Thymus (tissue), 14 donors: ENCODE results near the gene GIT2. TPM values are rescaled to one million over a fixed set of nuclear protein-coding genes. Genes with fewer than 3 reads are reported as not detected.
A peak's percentile ranks its signal among the peaks of the same experiment; 100 is the strongest.

ENCODE experiments used
- DNase-seq, 9 donors: peaks; one replicate each; pipeline ENCODE4 v3.0.0-alpha.2; 2013; ENCODE audit warnings: low spot score in 9 of 9, low read depth in 6 of 9, missing footprints in 1 of 9
- H3K27ac ChIP-seq, 2 donors: one replicate each; pipeline ENCODE4 v1.5.1; 2013; ENCODE audit warnings: control low read depth in 1 of 2, low read depth in 1 of 2, low read length in 1 of 2, mild to moderate bottlenecking in 1 of 2, moderate library complexity in 1 of 2
- H3K27me3 ChIP-seq, 2 donors: one replicate each; pipeline ENCODE4 v1.5.1; 2013; ENCODE audit warnings: low read length in 1 of 2; ENCODE audit not compliant: control insufficient read depth in 2 of 2, insufficient read depth in 1 of 2
- H3K36me3 ChIP-seq, 2 donors: one replicate each; pipeline ENCODE4 v1.5.1; 2013; ENCODE audit warnings: low read length in 1 of 2, mild to moderate bottlenecking in 1 of 2, moderate library complexity in 1 of 2; ENCODE audit not compliant: control insufficient read depth in 2 of 2, insufficient read depth in 2 of 2
- H3K4me1 ChIP-seq, 2 donors: one replicate each; pipeline ENCODE4 v1.5.1; 2013; ENCODE audit warnings: low read length in 2 of 2; ENCODE audit not compliant: control insufficient read depth in 2 of 2, insufficient read depth in 2 of 2
- H3K4me3 ChIP-seq, 2 donors: one replicate each; pipeline ENCODE4 v1.5.1; 2013; ENCODE audit warnings: low read length in 2 of 2, control low read depth in 1 of 2, mild to moderate bottlenecking in 1 of 2
- H3K9me3 ChIP-seq, 2 donors: one replicate each; pipeline ENCODE4 v1.5.1; 2013; ENCODE audit warnings: low read length in 1 of 2, mild to moderate bottlenecking in 1 of 2; ENCODE audit not compliant: control insufficient read depth in 2 of 2, insufficient read depth in 1 of 2
- WGBS: extraction: QIAGEN DNeasy Blood & Tissue Kit; methylation state at CpG from one replicate; pipeline ENCODE4 v1.1.7; 2013; 5-methylcytosine and 5-hydroxymethylcytosine counted together
- long read RNA-seq, 10 donors: transcript quantifications; one replicate each; lab custom pipeline, GENCODE V29; 2026
- polyA plus RNA-seq: library from polyadenylated mRNA; stranded (reverse); fragments of 200-250 nt; gene quantifications from one replicate; pipeline ENCODE4 v1.2.3, GENCODE V29; 2013
- total RNA-seq: library from RNA; stranded (reverse); fragments of 120-200 nt; gene quantifications from one replicate; pipeline ENCODE4 v1.2.4, GENCODE V29; 2013
- donor health status: healthy.

GIT2 gene, protein sequence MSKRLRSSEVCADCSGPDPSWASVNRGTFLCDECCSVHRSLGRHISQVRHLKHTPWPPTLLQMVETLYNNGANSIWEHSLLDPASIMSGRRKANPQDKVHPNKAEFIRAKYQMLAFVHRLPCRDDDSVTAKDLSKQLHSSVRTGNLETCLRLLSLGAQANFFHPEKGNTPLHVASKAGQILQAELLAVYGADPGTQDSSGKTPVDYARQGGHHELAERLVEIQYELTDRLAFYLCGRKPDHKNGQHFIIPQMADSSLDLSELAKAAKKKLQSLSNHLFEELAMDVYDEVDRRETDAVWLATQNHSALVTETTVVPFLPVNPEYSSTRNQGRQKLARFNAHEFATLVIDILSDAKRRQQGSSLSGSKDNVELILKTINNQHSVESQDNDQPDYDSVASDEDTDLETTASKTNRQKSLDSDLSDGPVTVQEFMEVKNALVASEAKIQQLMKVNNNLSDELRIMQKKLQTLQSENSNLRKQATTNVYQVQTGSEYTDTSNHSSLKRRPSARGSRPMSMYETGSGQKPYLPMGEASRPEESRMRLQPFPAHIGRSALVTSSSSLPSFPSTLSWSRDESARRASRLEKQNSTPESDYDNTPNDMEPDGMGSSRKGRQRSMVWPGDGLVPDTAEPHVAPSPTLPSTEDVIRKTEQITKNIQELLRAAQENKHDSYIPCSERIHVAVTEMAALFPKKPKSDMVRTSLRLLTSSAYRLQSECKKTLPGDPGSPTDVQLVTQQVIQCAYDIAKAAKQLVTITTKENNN
- total RNA-seq (41.9 TPM), polyA plus RNA-seq (37.6 TPM)
- long read RNA-seq, donor 1: 0 reads
- long read RNA-seq, donor 2: 0 reads
- long read RNA-seq, donor 3, full-length matches to known transcripts: 9 of 9 reads
- long read RNA-seq, donor 3, partial matches to known transcripts: 0 of 9 reads
- long read RNA-seq, donor 3, other reads (novel, unspliced or antisense): 0 of 9 reads
- long read RNA-seq, donor 4, full-length matches to known transcripts: 6 of 6 reads
- long read RNA-seq, donor 4, partial matches to known transcripts: 0 of 6 reads
- long read RNA-seq, donor 4, other reads (novel, unspliced or antisense): 0 of 6 reads
- long read RNA-seq, donor 5, partial matches to known transcripts: 5 of 9 reads
- long read RNA-seq, donor 5, other reads (novel, unspliced or antisense): 0 of 9 reads
- long read RNA-seq, donor 6, full-length matches to known transcripts: 6 of 18 reads
- long read RNA-seq, donor 6, partial matches to known transcripts: 12 of 18 reads
- long read RNA-seq, donor 6, other reads (novel, unspliced or antisense): 0 of 18 reads
- long read RNA-seq, donor 7, full-length matches to known transcripts: 9 of 9 reads
- long read RNA-seq, donor 7, partial matches to known transcripts: 0 of 9 reads
- long read RNA-seq, donor 7, other reads (novel, unspliced or antisense): 0 of 9 reads
- long read RNA-seq, donor 8, full-length matches to known transcripts: 4 of 4 reads
- long read RNA-seq, donor 8, partial matches to known transcripts: 0 of 4 reads
- long read RNA-seq, donor 8, other reads (novel, unspliced or antisense): 0 of 4 reads
- long read RNA-seq, donor 9, full-length matches to known transcripts: 9 of 9 reads
- long read RNA-seq, donor 9, partial matches to known transcripts: 0 of 9 reads
- long read RNA-seq, donor 9, other reads (novel, unspliced or antisense): 0 of 9 reads
- long read RNA-seq, donor 10, full-length matches to known transcripts: 4 of 4 reads
- long read RNA-seq, donor 10, partial matches to known transcripts: 0 of 4 reads
- long read RNA-seq, donor 10, other reads (novel, unspliced or antisense): 0 of 4 reads

DNA sequence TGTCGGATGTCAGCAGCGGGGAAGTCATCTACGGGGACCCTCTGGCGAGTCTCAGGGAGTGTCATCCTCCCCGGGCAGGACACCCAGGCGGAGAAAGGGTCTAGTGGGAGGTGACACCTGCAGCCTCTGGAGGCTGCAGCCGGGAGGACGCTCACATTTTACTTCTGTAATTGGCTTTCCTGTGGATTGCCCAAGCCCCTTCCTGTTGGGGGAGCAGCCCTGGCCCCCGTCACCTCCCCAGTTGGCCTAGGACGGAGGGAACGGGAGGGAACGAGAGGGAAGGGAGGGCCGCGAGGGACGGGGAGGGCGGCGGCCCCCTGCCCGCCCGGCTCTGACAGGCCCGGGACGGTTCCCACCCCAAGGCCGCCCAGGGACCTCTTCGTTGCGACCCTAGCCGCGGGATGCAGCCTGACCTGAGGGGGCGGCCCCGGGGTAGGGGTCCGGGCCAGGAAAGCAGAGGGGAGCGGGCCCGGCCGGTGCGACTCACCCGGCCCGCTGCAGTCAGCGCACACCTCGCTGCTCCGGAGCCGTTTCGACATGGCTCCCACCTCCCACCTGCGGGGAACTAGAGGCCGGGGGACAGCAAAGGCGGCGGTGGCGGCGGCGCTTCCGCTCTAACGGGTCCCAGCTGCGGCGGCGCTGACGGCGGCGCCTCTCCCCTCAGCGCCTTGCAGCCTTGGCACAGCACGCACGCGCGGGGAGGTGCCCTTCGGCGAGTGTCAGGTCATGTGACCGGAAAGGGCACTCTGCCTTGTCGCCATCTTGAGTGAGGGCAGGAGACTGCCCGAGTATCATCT, at the start of gene GIT2:
Gene GIT2 (minus strand): TSS at position 683 of the 797 bp plus-strand sequence. CDS start 144 bp downstream, at position 539.
- H3K36me3 ChIP-seq: peaks cover 1 to 6% of the 10 kb centered on the region in 2 donors
- peaks cover 28% of the 10 kb centered on the region in 2 donors for H3K4me1 ChIP-seq
- under 1% methylated on average over 65 of the region's 65 CpGs for WGBS
- peak; percentile 83 to 98 (median 91) for DNase-seq
- peaks cover 0 to 4% of the 10 kb centered on the region in 2 donors for H3K27me3 ChIP-seq
- peak within 1 kb of the TSS; percentile 93 to 95 for H3K27ac ChIP-seq
- H3K4me3 ChIP-seq: peak within 1 kb of the TSS; percentile 62 to 67
- no peaks in the 10 kb centered on the region for H3K9me3 ChIP-seq

DNA sequence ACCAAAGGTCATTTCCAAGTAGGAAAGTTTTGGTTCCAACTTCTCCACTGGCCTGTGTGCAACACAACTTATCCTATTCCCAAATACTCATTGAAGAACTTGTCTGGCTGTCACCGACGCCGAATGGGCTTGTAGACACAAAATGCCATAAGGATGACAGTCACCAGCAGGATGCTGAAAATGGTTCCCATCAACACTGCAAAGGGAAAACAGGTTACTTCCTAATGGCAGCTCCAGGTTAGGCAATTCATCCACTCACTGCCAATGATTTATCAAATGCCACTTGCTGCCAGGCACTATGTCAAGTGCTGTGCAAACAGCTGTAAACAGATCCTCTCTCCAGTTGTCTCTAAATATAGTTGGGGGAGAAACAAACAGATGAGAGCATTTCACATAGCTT, 46.1 kb upstream of the GIT2 start:
- DNase-seq: no peak
- peaks cover 13 to 36% of the 10 kb centered on the region in 2 donors for H3K36me3 ChIP-seq
- H3K4me1 ChIP-seq: peaks cover 1 to 4% of the 10 kb centered on the region in 2 donors
- 98% methylated on average over 3 of the region's 3 CpGs for WGBS
- peaks cover 0 to 2% of the 10 kb centered on the region in 2 donors for H3K9me3 ChIP-seq
- no peaks in the 10 kb centered on the region for H3K27me3 ChIP-seq
- no peak overlapping the region for H3K27ac ChIP-seq
- no peak overlapping the region for H3K4me3 ChIP-seq

DNA sequence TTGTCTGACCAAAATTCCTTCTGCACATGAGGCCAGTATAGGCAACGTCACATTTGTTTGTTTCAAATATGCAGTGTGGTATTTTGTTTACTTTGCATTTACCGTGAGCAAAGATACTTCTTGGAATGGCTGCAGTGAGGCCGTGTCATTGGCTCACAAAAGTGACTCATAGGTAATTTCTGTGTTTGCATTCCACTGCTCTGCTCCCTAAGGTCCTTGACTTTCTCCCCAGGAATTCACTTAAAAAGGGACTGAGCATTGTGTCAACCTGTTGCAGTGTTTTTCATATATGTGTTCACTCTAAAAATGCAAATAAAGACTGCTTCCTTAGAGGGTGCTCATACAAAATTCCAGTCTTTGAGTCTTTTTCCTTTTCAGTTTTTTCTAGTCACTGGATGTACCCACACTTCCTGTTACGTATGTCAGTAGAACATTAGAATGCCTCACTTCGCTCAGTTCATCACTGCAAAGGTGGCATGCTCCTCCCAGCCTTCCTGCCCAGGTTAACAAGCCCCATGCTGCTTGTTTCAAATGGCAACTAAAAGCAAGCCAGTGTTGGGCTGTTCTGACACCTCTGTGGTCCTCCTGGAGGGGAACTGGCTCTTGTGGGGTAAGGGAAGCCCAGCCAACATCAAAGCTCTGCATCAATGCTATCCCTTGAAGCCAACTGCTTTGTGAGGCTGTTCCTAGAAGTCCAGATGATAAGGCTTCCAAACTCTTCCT, 43.1 kb upstream of the GIT2 start:
- Histone ChIP-seq H3K36me3 (peaks cover 35 to 56% of the 10 kb centered on the region in 2 donors), H3K9me3 (peaks cover 0 to 2% of the 10 kb centered on the region in 2 donors), H3K4me1 (peaks cover 0 to 4% of the 10 kb centered on the region in 2 donors), H3K4me3 (no peak overlapping the region), H3K27me3 (no peaks in the 10 kb centered on the region), H3K27ac (peak overlapping the region in 1 of 2 donors; percentile 76)
- 85% methylated on average over 5 of the region's 5 CpGs for WGBS
- DNase-seq: peak in 3 of 9 donors; percentile 22 to 49 (median 30)

DNA sequence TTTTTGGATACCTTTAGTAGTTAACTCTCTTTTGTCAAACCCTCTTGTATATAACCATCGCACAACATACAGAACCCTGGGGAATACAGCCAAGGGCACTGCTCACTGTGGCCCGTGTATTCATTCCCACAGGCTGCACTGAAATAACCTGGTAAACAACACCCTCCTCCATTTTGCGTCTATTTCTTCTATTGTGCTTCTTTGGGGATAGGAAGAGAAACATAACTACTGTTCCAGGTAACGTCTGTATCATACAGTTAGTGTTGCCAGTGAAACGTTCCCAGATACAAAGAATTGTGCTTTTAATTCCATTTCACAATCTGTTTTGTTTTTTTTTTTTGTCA, 42.5 kb upstream of the GIT2 start:
- Histone ChIP-seq H3K27ac (no peak overlapping the region), H3K4me3 (no peak overlapping the region), H3K4me1 (peaks cover 0 to 4% of the 10 kb centered on the region in 2 donors), H3K9me3 (peaks cover 0 to 2% of the 10 kb centered on the region in 2 donors), H3K27me3 (no peaks in the 10 kb centered on the region), H3K36me3 (peaks cover 40 to 61% of the 10 kb centered on the region in 2 donors)
- DNase-seq: no peak
- WGBS: 94% methylated on average over 5 of the region's 5 CpGs

DNA sequence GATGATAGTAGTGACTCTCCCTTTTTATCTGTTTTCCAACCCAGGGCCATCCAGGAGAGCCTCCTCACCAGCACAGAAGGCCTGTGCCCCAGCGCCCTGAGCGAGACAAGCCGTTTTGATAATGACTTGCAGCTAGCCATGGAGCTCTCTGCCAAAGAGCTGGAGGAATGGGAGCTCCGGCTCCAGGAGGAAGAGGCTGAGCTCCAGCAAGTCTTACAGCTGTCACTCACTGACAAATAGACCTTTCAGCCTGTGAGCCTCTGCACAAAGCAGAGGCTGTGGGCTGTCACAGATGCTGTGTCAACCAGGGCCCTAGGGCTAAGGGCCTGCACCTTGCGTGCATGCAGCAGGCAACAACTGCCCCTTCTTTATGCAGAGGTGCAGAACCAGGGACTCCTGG, 41.1 kb upstream of the GIT2 start:
- no peaks in the 10 kb centered on the region for H3K27me3 ChIP-seq
- H3K4me1 ChIP-seq: peaks cover 0 to 4% of the 10 kb centered on the region in 2 donors
- H3K4me3 ChIP-seq: no peak overlapping the region
- no peak for DNase-seq
- 98% methylated on average over 5 of the region's 5 CpGs for WGBS
- H3K27ac ChIP-seq: no peak overlapping the region
- H3K36me3 ChIP-seq: peaks cover 43 to 68% of the 10 kb centered on the region in 2 donors
- H3K9me3 ChIP-seq: peaks cover 0 to 2% of the 10 kb centered on the region in 2 donors

DNA sequence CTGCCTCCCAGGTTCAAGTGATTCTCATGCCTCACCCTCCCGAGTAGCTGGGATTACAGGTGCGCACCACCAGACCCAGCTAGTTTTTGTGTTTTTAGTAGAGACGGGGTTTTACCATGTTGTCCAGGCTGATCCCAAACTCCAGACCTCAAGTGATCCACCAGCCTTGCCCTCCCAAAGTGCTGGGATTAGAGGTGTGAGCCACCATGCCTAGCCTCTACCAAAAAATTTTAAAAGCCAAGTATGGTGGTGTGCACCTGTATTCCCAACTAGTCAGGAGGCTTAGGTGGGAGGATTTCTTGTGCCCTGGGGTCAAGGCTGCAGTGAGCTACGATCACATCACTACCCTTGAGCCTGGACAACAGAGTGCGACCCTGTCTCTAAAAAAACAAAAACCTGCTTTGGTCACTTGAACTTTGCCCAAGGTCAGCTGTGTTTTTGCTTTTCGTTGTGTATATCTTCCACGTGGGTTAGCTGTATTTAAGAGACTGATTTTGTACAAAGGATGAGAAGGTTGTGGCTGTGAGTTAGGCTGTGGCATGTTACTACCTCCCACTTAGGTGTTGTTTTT, 39.5 kb upstream of the GIT2 start:
- Histone ChIP-seq H3K27ac (no peak overlapping the region), H3K9me3 (peaks cover 0 to 2% of the 10 kb centered on the region in 2 donors), H3K4me3 (no peak overlapping the region), H3K4me1 (peaks cover 0 to 4% of the 10 kb centered on the region in 2 donors), H3K36me3 (peaks cover 42 to 66% of the 10 kb centered on the region in 2 donors), H3K27me3 (no peaks in the 10 kb centered on the region)
- no peak for DNase-seq
- WGBS: 98% methylated on average over 7 of the region's 7 CpGs

DNA sequence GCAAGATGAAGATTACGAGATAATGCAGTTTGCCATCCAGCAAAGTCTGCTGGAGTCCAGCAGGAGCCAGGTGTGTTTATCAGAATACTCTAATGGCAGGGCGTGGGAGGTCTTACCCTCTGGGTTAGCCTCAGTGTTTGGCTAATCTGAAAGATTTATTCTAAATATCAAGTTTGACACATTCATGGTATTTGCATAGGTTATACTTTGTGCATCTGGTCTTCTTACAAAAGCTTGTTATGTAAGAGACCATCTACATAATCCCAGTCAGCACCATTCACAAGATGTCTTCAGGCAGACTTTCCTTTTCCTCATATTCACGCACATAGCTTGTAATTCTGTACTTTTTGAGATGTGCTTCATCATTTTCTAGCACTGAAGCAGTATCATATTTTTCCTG, 37.7 kb upstream of the GIT2 start:
- Histone ChIP-seq H3K36me3 (peaks cover 51 to 72% of the 10 kb centered on the region in 2 donors), H3K4me1 (no peaks in the 10 kb centered on the region)
- WGBS: 98% methylated on average over 3 of the region's 3 CpGs

More for the DNA sequence above, 37.7 kb upstream of the GIT2 start:
- no peaks in the 10 kb centered on the region for H3K27me3 ChIP-seq
- H3K4me3 ChIP-seq: no peak overlapping the region
- H3K9me3 ChIP-seq: peaks cover 0 to 2% of the 10 kb centered on the region in 2 donors
- DNase-seq: no peak
- no peak overlapping the region for H3K27ac ChIP-seq
